Measurements from ENCODE around the gene ZBTB3.

The ZBTB3 gene

GRCh38 chr11:62799486-62799885 is 45.5 kb upstream of the ZBTB3 start:
- no peaks in the 10 kb centered on the region for H3K9me3 ChIP-seq (ENCODE audit: control insufficient read depth, insufficient read depth, low read depth, low read length)
- H3K27ac ChIP-seq (ENCODE audit: extremely low read depth, low read depth, low read length), result no peak overlapping the region
- no peaks in the 10 kb centered on the region for H3K4me1 ChIP-seq (ENCODE audit: control insufficient read depth, insufficient read depth, low read length)
- no peak overlapping the region for H3K4me3 ChIP-seq (ENCODE audit: low read depth, low read length)
- ChIA-PET CTCF (interaction anchor here (1.0 kb wide), 1 partner anchor 10 kb away, joined by 3 read pairs; no protein-coding TSS in a partner anchor), POLR2A (interaction anchor here (1.1 to 2.0 kb wide), 3 partner anchors 11 to 42 kb away, joined by 3 to 9 read pairs (median 7); partner anchors contain the start of gene TMEM179B)
- TF ChIP-seq IKZF3 (tag by site-specific recombination; IDR thresholded peaks at IDR 0.05), result no peak
- TF ChIP-seq ZNF2 (tag by site-specific recombination; IDR thresholded peaks at IDR 0.05), result no peak
- TF ChIP-seq ZBTB48 (tag by site-specific recombination; IDR thresholded peaks at IDR 0.05), result no peak
- no peak for TF ChIP-seq TRIM28 (IDR thresholded peaks at IDR 0.05; ENCODE audit: borderline replicate concordance, low read length)
- H3K36me3 ChIP-seq (ENCODE audit: control insufficient read depth in 2 of 2, insufficient read depth in 1 of 2, low read length in 2 of 2), result peaks cover 31 to 93% of the 10 kb centered on the region in 2 experiments

- H3K4me1 ChIP-seq (ENCODE audit: control insufficient read depth, insufficient read depth, low read length), result no peaks in the 10 kb centered on the region
- H3K27ac ChIP-seq (ENCODE audit: extremely low read depth, low read depth, low read length), result no peak overlapping the region
- TF ChIP-seq ZNF274 (IDR thresholded peaks at IDR 0.05; ENCODE audit: low read length) (no peak), ZNF274 (tag by site-specific recombination; IDR thresholded peaks at IDR 0.05; ENCODE audit: borderline replicate concordance) (no peak), ZNF664 (tag by site-specific recombination; IDR thresholded peaks at IDR 0.05) (no peak), ZNF658 (tag by site-specific recombination; IDR thresholded peaks at IDR 0.05) (no peak), OVOL3 (tag by site-specific recombination; IDR thresholded peaks at IDR 0.05) (no peak), ZNF426 (tag by site-specific recombination; IDR thresholded peaks at IDR 0.05) (no peak), HOXA7 (CRISPR knock-in tag; IDR thresholded peaks at IDR 0.05; ENCODE audit: borderline replicate concordance) (no peak), ZNF549 (tag by site-specific recombination; IDR thresholded peaks at IDR 0.05) (no peak), PRDM1 (tag by site-specific recombination; IDR thresholded peaks at IDR 0.05) (no peak), ZNF2 (tag by site-specific recombination; IDR thresholded peaks at IDR 0.05) (no peak), PBX3 (CRISPR knock-in tag; IDR thresholded peaks at IDR 0.05) (no peak)
- CTCF ChIA-PET, result interaction anchor here (2.3 kb wide), 1 partner anchor 10 kb away, joined by 10 read pairs; no protein-coding TSS in a partner anchor
- no peaks in the 10 kb centered on the region for H3K9me3 ChIP-seq (ENCODE audit: control insufficient read depth, insufficient read depth, low read depth, low read length)
- H3K36me3 ChIP-seq (ENCODE audit: control insufficient read depth in 2 of 2, insufficient read depth in 1 of 2, low read length in 2 of 2), result peaks cover 22 to 87% of the 10 kb centered on the region in 2 experiments; a peak in 2 of 3 replicates
- no peak overlapping the region for H3K4me3 ChIP-seq (ENCODE audit: low read depth, low read length)
- POLR2A ChIA-PET, result interaction anchor here (0.6 to 2.9 kb wide), 7 partner anchors 9 to 877 kb away, joined by 3 to 11 read pairs (median 5); partner anchors contain the start of genes STX5, TAF6L and TMEM179B
These were observed 42.3 kb upstream of the ZBTB3 start for GRCh38 chr11:62796281-62796680.

GRCh38 chr11:62794201-62794775 is 40.3 kb upstream of the ZBTB3 start:
- CTCF ChIA-PET, result interaction anchor here (0.8 to 2.3 kb wide), 4 partner anchors 8 to 113 kb away, joined by 3 to 10 read pairs (median 3); no protein-coding TSS in a partner anchor
- TF ChIP-seq ZNF350 (tag by site-specific recombination; IDR thresholded peaks at IDR 0.05) (no peak), PRDM6 (tag by site-specific recombination; IDR thresholded peaks at IDR 0.05) (no peak), ZNF248 (tag by site-specific recombination; IDR thresholded peaks at IDR 0.05) (no peak)
- no peak overlapping the region for H3K4me3 ChIP-seq (ENCODE audit: low read depth, low read length)
- no peaks in the 10 kb centered on the region for H3K4me1 ChIP-seq (ENCODE audit: control insufficient read depth, insufficient read depth, low read length)
- H3K9me3 ChIP-seq (ENCODE audit: control insufficient read depth, insufficient read depth, low read depth, low read length), result no peaks in the 10 kb centered on the region
- POLR2A ChIA-PET, result interaction anchor here (0.8 to 2.3 kb wide), 5 partner anchors 37 to 67 kb away, joined by 3 to 16 read pairs (median 4); partner anchors contain the start of genes STX5 and ZBTB3
- H3K36me3 ChIP-seq (ENCODE audit: control insufficient read depth in 2 of 2, insufficient read depth in 1 of 2, low read length in 2 of 2), result peaks cover 19 to 84% of the 10 kb centered on the region in 2 experiments; a peak in 2 of 3 replicates
- no peak overlapping the region for H3K27ac ChIP-seq (ENCODE audit: extremely low read depth, low read depth, low read length)

Measured in HEK293 (cell line).